Measurements from ENCODE around the gene ITPKB.

ITPKB gene

DNA sequence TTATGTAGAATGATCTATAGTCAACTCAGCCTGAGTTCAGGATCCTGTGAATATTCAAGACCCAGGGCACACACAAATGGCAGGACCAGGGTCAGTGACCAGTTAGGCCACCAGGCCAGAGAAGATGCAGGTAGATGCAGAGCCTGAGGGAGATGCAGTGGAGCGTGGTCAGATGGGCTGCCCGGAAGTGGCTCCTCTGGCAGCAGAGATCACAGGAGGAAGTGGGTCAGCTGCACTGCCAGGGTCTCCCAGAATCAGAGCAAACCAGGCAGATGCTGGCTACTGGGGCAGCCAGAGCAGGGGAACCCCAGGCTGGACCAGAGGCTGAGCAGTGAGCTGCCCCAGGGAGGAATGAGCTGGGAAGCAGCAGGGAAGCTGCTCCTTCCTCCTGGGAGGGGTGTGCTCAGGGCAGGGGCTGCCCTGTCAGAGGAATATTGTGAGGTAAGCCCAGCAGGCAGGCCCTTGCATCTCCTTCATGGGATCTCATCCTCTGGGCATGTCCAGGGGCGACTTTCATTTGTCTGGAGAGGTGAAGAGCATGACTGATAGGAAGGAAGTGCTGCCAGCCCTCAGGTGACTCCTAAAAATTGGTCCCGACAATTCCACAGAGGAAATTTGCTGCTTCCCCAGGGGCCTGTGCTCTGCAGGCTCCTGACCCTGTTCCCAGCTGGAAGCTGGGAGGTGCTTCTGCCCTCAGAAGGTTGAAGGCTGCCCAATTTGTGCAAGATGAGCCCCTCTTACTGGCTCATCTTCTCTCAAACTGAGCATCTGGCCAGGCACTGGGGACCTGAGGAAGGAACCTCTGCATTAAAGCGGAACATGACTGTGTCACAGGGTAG, 141.2 kb downstream of the ITPKB start:
- Histone ChIP-seq H3K4me2 (ENCODE audit: low read depth, low read length) (no peak overlapping the region), H3K9me2 (replicated peaks; ENCODE audit: insufficient read depth, low read length) (no peaks in the 10 kb centered on the region), H3K27ac (ENCODE audit: low read length) (no peak overlapping the region), H3F3A (ENCODE audit: insufficient read depth, low read length) (no peaks in the 10 kb centered on the region), H3K36me3 (replicated peaks; ENCODE audit: insufficient read depth, low read length) (no peaks in the 10 kb centered on the region), H3K4me3 (ENCODE audit: low read length) (no peak overlapping the region), H3K9me3 (replicated peaks; ENCODE audit: insufficient read depth, low read length) (no peaks in the 10 kb centered on the region), H3K4me1 (ENCODE audit: low read length) (peaks cover 2% of the 10 kb centered on the region; the same call in 1 of the 2 replicates), H2AFZ (ENCODE audit: low read length) (no peak overlapping the region), H3K9ac (ENCODE audit: low read length) (no peak overlapping the region), H4K20me1 (ENCODE audit: insufficient read depth, low read length) (no peaks in the 10 kb centered on the region), H3K79me2 (ENCODE audit: low read length) (no peaks in the 10 kb centered on the region), H3K27me3 (replicated peaks; ENCODE audit: insufficient read depth, low read length) (no peaks in the 10 kb centered on the region)
- no peak for TF ChIP-seq EZH2 (optimal IDR thresholded peaks at IDR 0.05; ENCODE audit: low read depth, low read length)
- TF ChIP-seq, protein P1, sequence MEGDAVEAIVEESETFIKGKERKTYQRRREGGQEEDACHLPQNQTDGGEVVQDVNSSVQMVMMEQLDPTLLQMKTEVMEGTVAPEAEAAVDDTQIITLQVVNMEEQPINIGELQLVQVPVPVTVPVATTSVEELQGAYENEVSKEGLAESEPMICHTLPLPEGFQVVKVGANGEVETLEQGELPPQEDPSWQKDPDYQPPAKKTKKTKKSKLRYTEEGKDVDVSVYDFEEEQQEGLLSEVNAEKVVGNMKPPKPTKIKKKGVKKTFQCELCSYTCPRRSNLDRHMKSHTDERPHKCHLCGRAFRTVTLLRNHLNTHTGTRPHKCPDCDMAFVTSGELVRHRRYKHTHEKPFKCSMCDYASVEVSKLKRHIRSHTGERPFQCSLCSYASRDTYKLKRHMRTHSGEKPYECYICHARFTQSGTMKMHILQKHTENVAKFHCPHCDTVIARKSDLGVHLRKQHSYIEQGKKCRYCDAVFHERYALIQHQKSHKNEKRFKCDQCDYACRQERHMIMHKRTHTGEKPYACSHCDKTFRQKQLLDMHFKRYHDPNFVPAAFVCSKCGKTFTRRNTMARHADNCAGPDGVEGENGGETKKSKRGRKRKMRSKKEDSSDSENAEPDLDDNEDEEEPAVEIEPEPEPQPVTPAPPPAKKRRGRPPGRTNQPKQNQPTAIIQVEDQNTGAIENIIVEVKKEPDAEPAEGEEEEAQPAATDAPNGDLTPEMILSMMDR (IDR thresholded peaks at IDR 0.05; ENCODE audit: low read length), result no peak
- no peak for TF ChIP-seq EZH2phosphoT487 (IDR thresholded peaks at IDR 0.05; ENCODE audit: low read length)
- no peak for DNase-seq

DNA sequence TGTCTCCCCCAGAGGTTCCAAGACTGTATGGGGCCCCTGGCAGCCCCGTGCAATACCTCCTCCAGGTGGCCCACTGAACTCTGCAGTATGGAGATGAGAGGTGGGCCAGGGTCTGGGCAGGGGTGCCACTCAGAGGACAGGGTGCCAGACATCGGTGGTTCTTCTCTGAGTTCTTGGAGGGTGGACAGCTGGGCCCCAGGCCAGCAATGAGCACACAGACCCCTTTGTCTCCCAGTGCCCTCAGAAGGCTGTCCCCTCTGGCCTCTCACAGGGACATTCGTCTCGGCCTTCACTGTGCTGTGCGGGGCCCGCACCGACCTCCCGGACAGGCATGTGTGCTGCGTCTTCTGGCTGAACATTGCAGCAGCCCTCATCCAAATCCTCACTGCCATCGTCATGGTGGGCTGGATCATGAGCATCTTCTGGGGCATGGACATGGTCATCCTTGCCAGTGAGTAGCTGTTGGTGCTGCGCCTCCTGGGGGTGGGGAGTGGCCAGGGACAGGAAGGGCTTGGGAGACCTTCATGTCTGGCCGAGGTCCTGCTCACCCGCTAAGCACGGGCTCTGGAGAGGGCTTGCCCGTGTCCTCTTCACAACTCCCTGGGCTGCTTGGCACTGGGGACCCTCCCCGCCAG, 142.4 kb downstream of the ITPKB start:
- H2AFZ ChIP-seq (ENCODE audit: low read length), result no peak overlapping the region
- no peak for DNase-seq
- no peaks in the 10 kb centered on the region for H3K79me2 ChIP-seq (ENCODE audit: low read length)
- H3K9me2 ChIP-seq (replicated peaks; ENCODE audit: insufficient read depth, low read length), result no peaks in the 10 kb centered on the region
- H3K9me3 ChIP-seq (replicated peaks; ENCODE audit: insufficient read depth, low read length), result no peaks in the 10 kb centered on the region
- no peak overlapping the region for H3K27ac ChIP-seq (ENCODE audit: low read length)
- no peaks in the 10 kb centered on the region for H3F3A ChIP-seq (ENCODE audit: insufficient read depth, low read length)
- no peak overlapping the region for H3K4me2 ChIP-seq (ENCODE audit: low read depth, low read length)
- no peaks in the 10 kb centered on the region for H4K20me1 ChIP-seq (ENCODE audit: insufficient read depth, low read length)
- no peak overlapping the region for H3K9ac ChIP-seq (ENCODE audit: low read length)
- no peaks in the 10 kb centered on the region for H3K4me1 ChIP-seq (ENCODE audit: low read length)
- no peak for TF ChIP-seq EZH2phosphoT487 (IDR thresholded peaks at IDR 0.05; ENCODE audit: low read length)
- TF ChIP-seq EZH2 (optimal IDR thresholded peaks at IDR 0.05; ENCODE audit: low read depth, low read length), result no peak
- TF ChIP-seq, protein P1 (IDR thresholded peaks at IDR 0.05; ENCODE audit: low read length), result no peak
- H3K27me3 ChIP-seq (replicated peaks; ENCODE audit: insufficient read depth, low read length), result no peaks in the 10 kb centered on the region
- no peak overlapping the region for H3K4me3 ChIP-seq (ENCODE audit: low read length)
- H3K36me3 ChIP-seq (replicated peaks; ENCODE audit: insufficient read depth, low read length), result no peaks in the 10 kb centered on the region

DNA sequence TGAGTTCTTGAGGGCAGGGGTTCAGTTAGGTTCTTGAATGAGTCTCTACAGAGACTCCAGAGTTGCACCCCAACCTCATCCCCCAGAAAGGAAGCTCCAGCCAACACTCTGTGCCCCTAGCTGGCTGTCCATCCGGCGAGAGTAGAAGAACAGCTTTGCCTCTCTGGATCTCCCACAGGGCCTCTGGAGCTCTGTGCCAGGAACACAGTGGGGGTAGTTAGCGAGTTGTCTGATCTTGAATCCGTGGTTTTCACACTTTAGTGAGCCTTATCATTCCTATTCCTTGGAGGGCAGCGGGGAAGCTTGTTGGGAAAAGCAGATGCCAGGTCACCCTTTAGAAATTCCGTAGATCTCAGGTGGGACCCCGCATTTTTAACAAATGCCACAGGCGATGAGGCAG, 145.5 kb downstream of the ITPKB start:
- no peak for DNase-seq
- Histone ChIP-seq H3K27ac (ENCODE audit: low read length) (no peak overlapping the region), H4K20me1 (ENCODE audit: insufficient read depth, low read length) (no peaks in the 10 kb centered on the region), H3K4me2 (ENCODE audit: low read depth, low read length) (no peak overlapping the region), H3K9me2 (replicated peaks; ENCODE audit: insufficient read depth, low read length) (no peaks in the 10 kb centered on the region), H3K4me3 (ENCODE audit: low read length) (no peak overlapping the region), H3K9ac (ENCODE audit: low read length) (no peak overlapping the region), H3K27me3 (replicated peaks; ENCODE audit: insufficient read depth, low read length) (no peaks in the 10 kb centered on the region), H3K79me2 (ENCODE audit: low read length) (no peaks in the 10 kb centered on the region), H2AFZ (ENCODE audit: low read length) (no peak overlapping the region), H3K4me1 (ENCODE audit: low read length) (no peaks in the 10 kb centered on the region), H3K9me3 (replicated peaks; ENCODE audit: insufficient read depth, low read length) (no peaks in the 10 kb centered on the region), H3K36me3 (replicated peaks; ENCODE audit: insufficient read depth, low read length) (no peaks in the 10 kb centered on the region), H3F3A (ENCODE audit: insufficient read depth, low read length) (no peaks in the 10 kb centered on the region)
- TF ChIP-seq, protein P1 (IDR thresholded peaks at IDR 0.05; ENCODE audit: low read length), result no peak
- TF ChIP-seq EZH2 (optimal IDR thresholded peaks at IDR 0.05; ENCODE audit: low read depth, low read length) (no peak), EZH2phosphoT487 (IDR thresholded peaks at IDR 0.05; ENCODE audit: low read length) (no peak)

Measured in MM.1S (cell line).